ENCODE data around the gene CEACAM8. TPM values are rescaled to one million over a fixed set of nuclear protein-coding genes. Genes with fewer than 3 reads are reported as not detected.

Gene CEACAM8
- total RNA-seq, 1 experiment from 2014 or later = not detected

GRCh38 chr19:42555317-42555716, 39.4 kb downstream of the CEACAM8 start:
- no peaks in the 10 kb centered on the region for H3K36me3 ChIP-seq (ENCODE audit: control insufficient read depth, insufficient read depth, low read length)
- intact Hi-C loops (cut with micrococcal nuclease; ENCODE audit: unreplicated experiment) (no loop called here), in situ Hi-C loops (cut with HindIII; ENCODE audit: low pct_unique_long_range_greater_than_20kb, low sequenced_read_pairs) (no loop called here)
- no peak for DNase-seq (ENCODE audit: low read depth, low spot score)
- no peaks in the 10 kb centered on the region for H3K9me3 ChIP-seq (ENCODE audit: control insufficient read depth, insufficient read depth, low read depth, low read length)
- H3K4me3 ChIP-seq (ENCODE audit: low read depth in 2 of 2, low read length in 2 of 2) = no peak overlapping the region
- no peaks in the 10 kb centered on the region for H3K4me1 ChIP-seq (ENCODE audit: control insufficient read depth, insufficient read depth, low read length)
- ATAC-seq = no peak
- TF ChIP-seq POLR2AphosphoS5 (IDR thresholded peaks at IDR 0.05; ENCODE audit: low read depth, low read length) (no peak), SIN3A (IDR thresholded peaks at IDR 0.05; ENCODE audit: borderline replicate concordance, insufficient read depth, low read depth, low read length) (no peak), REST (IDR thresholded peaks at IDR 0.05; ENCODE audit: insufficient read depth in 1 of 2, low read depth in 2 of 2, low read length in 1 of 2) (no peak), CTCF (IDR thresholded peaks at IDR 0.05) (no peak), TCF7L2 (IDR thresholded peaks at IDR 0.05; ENCODE audit: low read depth, low read length) (no peak)
- CTCF ChIA-PET = no interaction called here
- BruUV-seq (replicated peaks) = no TSS peak
- POLR2A ChIA-PET = no interaction called here
- H3K27ac ChIP-seq (ENCODE audit: low read length) = no peak overlapping the region
- no peaks in the 10 kb centered on the region for H3K27me3 ChIP-seq (ENCODE audit: control insufficient read depth, insufficient read depth, low read length)

GRCh38 chr19:42554046-42554575, 40.6 kb downstream of the CEACAM8 start:
- H3K27me3 ChIP-seq (ENCODE audit: control insufficient read depth, insufficient read depth, low read length) = no peaks in the 10 kb centered on the region
- intact Hi-C loops (cut with micrococcal nuclease; ENCODE audit: unreplicated experiment) = no loop called here
- no peaks in the 10 kb centered on the region for H3K9me3 ChIP-seq (ENCODE audit: control insufficient read depth, insufficient read depth, low read depth, low read length)
- no TSS peak for BruUV-seq (replicated peaks)
- TF ChIP-seq POLR2AphosphoS5 (IDR thresholded peaks at IDR 0.05; ENCODE audit: low read depth, low read length) (no peak), REST (IDR thresholded peaks at IDR 0.05; ENCODE audit: insufficient read depth in 1 of 2, low read depth in 2 of 2, low read length in 1 of 2) (no peak), SIN3A (IDR thresholded peaks at IDR 0.05; ENCODE audit: borderline replicate concordance, insufficient read depth, low read depth, low read length) (no peak), CTCF (IDR thresholded peaks at IDR 0.05) (no peak), TCF7L2 (IDR thresholded peaks at IDR 0.05; ENCODE audit: low read depth, low read length) (no peak)
- H3K4me3 ChIP-seq (ENCODE audit: low read depth in 2 of 2, low read length in 2 of 2) = no peak overlapping the region
- H3K4me1 ChIP-seq (ENCODE audit: control insufficient read depth, insufficient read depth, low read length) = no peaks in the 10 kb centered on the region
- ChIA-PET POLR2A (no interaction called here), CTCF (no interaction called here)
- H3K36me3 ChIP-seq (ENCODE audit: control insufficient read depth, insufficient read depth, low read length) = no peaks in the 10 kb centered on the region
- ATAC-seq (no peak), DNase-seq (ENCODE audit: low read depth, low spot score) (no peak)
- in situ Hi-C loops (cut with HindIII; ENCODE audit: low pct_unique_long_range_greater_than_20kb, low sequenced_read_pairs) = no loop called here
- no peak overlapping the region for H3K27ac ChIP-seq (ENCODE audit: low read length)

Measured in Panc1 (cell line).